ENCODE data around the gene KIF6.

KIF6 gene

DNA sequence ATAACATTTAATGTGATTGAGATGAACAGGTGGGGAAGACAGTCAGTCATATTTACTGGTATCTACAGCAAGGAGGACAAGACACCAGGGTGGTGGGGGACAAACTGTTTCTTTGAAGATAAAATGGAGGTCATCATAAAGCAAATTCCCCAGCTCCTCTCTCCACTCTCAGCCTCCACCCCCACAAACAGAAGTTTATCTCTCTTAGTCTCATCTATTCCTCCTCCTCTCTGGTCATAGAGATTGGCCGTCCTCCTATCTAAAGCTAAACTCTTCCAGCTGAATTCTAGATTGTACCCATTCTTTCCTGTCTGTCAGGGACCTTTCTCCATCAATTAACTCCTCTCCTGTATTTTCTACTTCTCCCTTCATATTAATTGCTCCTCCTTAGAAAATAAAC, 71.1 kb downstream of the KIF6 start:
- Histone ChIP-seq H4K20me1 (ENCODE audit: insufficient read depth, low read length) (no peaks in the 10 kb centered on the region), H3K27me3 (ENCODE audit: insufficient read depth, low read length, poor library complexity) (peaks cover 10% of the 10 kb centered on the region), H3K9ac (ENCODE audit: low read depth, low read length) (no peak overlapping the region), H3K36me3 (ENCODE audit: insufficient read depth, low read length) (no peaks in the 10 kb centered on the region), H3K4me3 (ENCODE audit: low read depth in 1 of 2, low read length in 2 of 2) (no peak overlapping the region), H3K4me2 (ENCODE audit: insufficient read depth, low read length) (no peak overlapping the region), H2AFZ (ENCODE audit: low read depth, low read length) (no peak overlapping the region), H3K79me2 (ENCODE audit: insufficient read depth, low read length) (no peaks in the 10 kb centered on the region), H3K4me1 (ENCODE audit: insufficient read depth, low read length) (no peaks in the 10 kb centered on the region), H3K27ac (ENCODE audit: low read length) (no peak overlapping the region), H3K9me3 (ENCODE audit: insufficient read depth, low read length, severe bottlenecking) (no peaks in the 10 kb centered on the region)
- TF ChIP-seq, protein P1, sequence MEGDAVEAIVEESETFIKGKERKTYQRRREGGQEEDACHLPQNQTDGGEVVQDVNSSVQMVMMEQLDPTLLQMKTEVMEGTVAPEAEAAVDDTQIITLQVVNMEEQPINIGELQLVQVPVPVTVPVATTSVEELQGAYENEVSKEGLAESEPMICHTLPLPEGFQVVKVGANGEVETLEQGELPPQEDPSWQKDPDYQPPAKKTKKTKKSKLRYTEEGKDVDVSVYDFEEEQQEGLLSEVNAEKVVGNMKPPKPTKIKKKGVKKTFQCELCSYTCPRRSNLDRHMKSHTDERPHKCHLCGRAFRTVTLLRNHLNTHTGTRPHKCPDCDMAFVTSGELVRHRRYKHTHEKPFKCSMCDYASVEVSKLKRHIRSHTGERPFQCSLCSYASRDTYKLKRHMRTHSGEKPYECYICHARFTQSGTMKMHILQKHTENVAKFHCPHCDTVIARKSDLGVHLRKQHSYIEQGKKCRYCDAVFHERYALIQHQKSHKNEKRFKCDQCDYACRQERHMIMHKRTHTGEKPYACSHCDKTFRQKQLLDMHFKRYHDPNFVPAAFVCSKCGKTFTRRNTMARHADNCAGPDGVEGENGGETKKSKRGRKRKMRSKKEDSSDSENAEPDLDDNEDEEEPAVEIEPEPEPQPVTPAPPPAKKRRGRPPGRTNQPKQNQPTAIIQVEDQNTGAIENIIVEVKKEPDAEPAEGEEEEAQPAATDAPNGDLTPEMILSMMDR (IDR thresholded peaks at IDR 0.05; ENCODE audit: borderline replicate concordance, extremely low read depth, low read length, poor library complexity, severe bottlenecking) = no peak
- no peak for TF ChIP-seq EZH2 (IDR thresholded peaks at IDR 0.05; ENCODE audit: borderline replicate concordance, low read depth, low read length, severe bottlenecking)
- no peak for ATAC-seq (ENCODE audit: insufficient read depth, low read depth)
- DNase-seq = no peak

DNA sequence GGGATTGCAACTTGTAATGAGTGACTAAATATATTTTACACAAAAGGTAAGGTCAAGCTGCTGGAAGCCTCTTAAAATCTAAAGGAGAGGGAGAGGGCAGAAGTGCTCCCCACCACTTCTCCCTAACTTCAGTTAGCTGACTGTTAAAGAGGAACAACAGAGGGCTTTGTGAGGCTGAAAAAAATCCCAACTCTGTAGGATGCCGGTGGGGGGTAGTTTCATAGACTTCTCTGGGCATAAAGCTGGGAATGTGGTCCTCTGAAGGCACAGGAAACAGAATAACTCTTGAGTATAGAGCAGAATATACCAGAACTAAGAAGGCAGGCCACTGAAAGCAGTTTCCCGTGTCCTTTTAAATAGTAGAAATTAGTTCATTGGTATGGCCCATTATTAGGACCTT, 71.6 kb downstream of the KIF6 start:
- no peak overlapping the region for H3K27ac ChIP-seq (ENCODE audit: low read length)
- no peak overlapping the region for H3K9ac ChIP-seq (ENCODE audit: low read depth, low read length)
- ATAC-seq (ENCODE audit: insufficient read depth, low read depth) (no peak), DNase-seq (no peak)
- H4K20me1 ChIP-seq (ENCODE audit: insufficient read depth, low read length) = no peaks in the 10 kb centered on the region
- no peaks in the 10 kb centered on the region for H3K4me1 ChIP-seq (ENCODE audit: insufficient read depth, low read length)
- H3K4me2 ChIP-seq (ENCODE audit: insufficient read depth, low read length) = no peak overlapping the region
- TF ChIP-seq EZH2 (IDR thresholded peaks at IDR 0.05; ENCODE audit: borderline replicate concordance, low read depth, low read length, severe bottlenecking) = no peak
- TF ChIP-seq, protein P1 (IDR thresholded peaks at IDR 0.05; ENCODE audit: borderline replicate concordance, extremely low read depth, low read length, poor library complexity, severe bottlenecking) = no peak
- peaks cover 10% of the 10 kb centered on the region for H3K27me3 ChIP-seq (ENCODE audit: insufficient read depth, low read length, poor library complexity)
- no peaks in the 10 kb centered on the region for H3K9me3 ChIP-seq (ENCODE audit: insufficient read depth, low read length, severe bottlenecking)
- no peak overlapping the region for H2AFZ ChIP-seq (ENCODE audit: low read depth, low read length)
- no peaks in the 10 kb centered on the region for H3K79me2 ChIP-seq (ENCODE audit: insufficient read depth, low read length)
- H3K4me3 ChIP-seq (ENCODE audit: low read depth in 1 of 2, low read length in 2 of 2) = no peak overlapping the region
- H3K36me3 ChIP-seq (ENCODE audit: insufficient read depth, low read length) = no peaks in the 10 kb centered on the region

DNA sequence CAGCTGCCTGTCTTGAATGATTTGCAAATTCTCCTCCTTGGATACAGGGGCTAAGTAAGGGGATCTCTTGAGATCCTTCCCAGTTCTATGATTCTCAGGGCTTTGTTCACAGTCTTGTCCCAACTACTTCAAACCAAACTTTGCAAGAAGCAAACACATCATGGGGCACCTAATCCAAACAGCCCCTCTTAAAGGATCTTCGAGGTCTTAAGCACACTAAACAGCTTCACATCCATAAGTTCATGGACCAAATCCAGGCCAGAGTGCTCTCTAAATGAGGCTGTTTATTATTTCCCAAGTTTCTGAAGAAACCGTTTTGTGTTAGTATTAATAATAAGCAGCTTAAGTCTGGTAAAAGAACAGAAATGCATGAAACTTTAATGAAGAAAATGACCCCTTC, 75.2 kb downstream of the KIF6 start:
- ATAC-seq (ENCODE audit: insufficient read depth, low read depth) (no peak), DNase-seq (no peak)
- H3K27me3 ChIP-seq (ENCODE audit: insufficient read depth, low read length, poor library complexity) = peaks cover 10% of the 10 kb centered on the region
- no peak overlapping the region for H3K4me3 ChIP-seq (ENCODE audit: low read depth in 1 of 2, low read length in 2 of 2)
- H4K20me1 ChIP-seq (ENCODE audit: insufficient read depth, low read length) = no peaks in the 10 kb centered on the region
- H3K4me1 ChIP-seq (ENCODE audit: insufficient read depth, low read length) = no peaks in the 10 kb centered on the region
- H2AFZ ChIP-seq (ENCODE audit: low read depth, low read length) = no peak overlapping the region
- no peaks in the 10 kb centered on the region for H3K36me3 ChIP-seq (ENCODE audit: insufficient read depth, low read length)
- no peaks in the 10 kb centered on the region for H3K79me2 ChIP-seq (ENCODE audit: insufficient read depth, low read length)
- no peak overlapping the region for H3K4me2 ChIP-seq (ENCODE audit: insufficient read depth, low read length)
- no peak overlapping the region for H3K27ac ChIP-seq (ENCODE audit: low read length)
- TF ChIP-seq EZH2 (IDR thresholded peaks at IDR 0.05; ENCODE audit: borderline replicate concordance, low read depth, low read length, severe bottlenecking) = no peak
- TF ChIP-seq, protein P1 (IDR thresholded peaks at IDR 0.05; ENCODE audit: borderline replicate concordance, extremely low read depth, low read length, poor library complexity, severe bottlenecking) = no peak
- H3K9me3 ChIP-seq (ENCODE audit: insufficient read depth, low read length, severe bottlenecking) = no peaks in the 10 kb centered on the region
- H3K9ac ChIP-seq (ENCODE audit: low read depth, low read length) = no peak overlapping the region
